Breast epithelium (tissue), 4 donors: Measurements from ENCODE around the gene SERGEF. TPM values are rescaled to one million over a fixed set of nuclear protein-coding genes. Genes with fewer than 3 reads are reported as not detected.

ENCODE experiments used
- DNase-seq, 2 donors: peaks; one replicate each; pipeline ENCODE4 v3.0.0-alpha.2; 2019; ENCODE audit warnings: low spot score in 2 of 2
- H3K27ac ChIP-seq, 2 donors: fragments of 200-600 bp; sonication (generic) in 1 of 2; one replicate each; pipeline ENCODE4 v1.5.1; 2016 to 2019; ENCODE audit warnings: mild to moderate bottlenecking in 1 of 2
- H3K27me3 ChIP-seq, 2 donors: fragments of 200-600 bp; sonication (generic) in 1 of 2; one replicate each; pipeline versions ENCODE4 v1.5.1 to v1.6.0; 2017 to 2019; ENCODE audit warnings: control low read depth in 1 of 2, mild to moderate bottlenecking in 1 of 2
- H3K36me3 ChIP-seq: fragments of 200-600 bp; one replicate; pipeline ENCODE4 v1.5.1; 2019
- H3K4me1 ChIP-seq, 2 donors: fragments of 200-600 bp; sonication (generic); one replicate each; pipeline ENCODE4 v1.5.1; 2016 to 2019; ENCODE audit warnings: control low read depth in 1 of 2
- H3K4me3 ChIP-seq, 3 donors: fragments of 200-600 bp; sonication (generic); 1 replicate in 2 of 3; 2 replicates in 1 of 3; pipeline ENCODE4 v1.5.1; 2016 to 2019; ENCODE audit warnings: mild to moderate bottlenecking in 3 of 3, moderate library complexity in 2 of 3
- H3K9me3 ChIP-seq, 2 donors: fragments of 200-600 bp; sonication (generic) in 1 of 2; one replicate each; pipeline ENCODE4 v1.5.1; 2016 to 2019; ENCODE audit warnings: control low read depth in 1 of 2
- POLR2A ChIP-seq: fragments of 450-650 bp; IDR thresholded peaks from one replicate; pipeline ENCODE4 v1.6.1; 2016; ENCODE audit warnings: antibody characterized with exemption, mild to moderate bottlenecking, moderate library complexity
- POLR2AphosphoS5 ChIP-seq, 3 donors: sonication (generic); formaldehyde crosslinking; IDR thresholded peaks; one replicate each; pipeline ENCODE4 v1.6.1; 2017; ENCODE audit warnings: antibody characterized with exemption in 3 of 3
- intact Hi-C: fragments of 100-400 bp; cut with DNase I; formaldehyde crosslinking; loops from one replicate; pipeline ENCODE4 v1.15.1; 2023; ENCODE audit warnings: low total_unique reads
- total RNA-seq, 3 donors: library from RNA; depleted of rRNA; stranded (reverse); fragments of >200 nt; gene quantifications; one replicate each; pipeline ENCODE4 v1.1.0, GENCODE V29; 2016
- TF ChIP-seq, protein P1 (sequence below), 3 donors: fragments of 450-650 bp; IDR thresholded peaks; one replicate each; pipeline ENCODE4 v1.5.1; 2016 to 2017; ENCODE audit warnings: antibody characterized with exemption in 3 of 3, mild to moderate bottlenecking in 3 of 3, moderate library complexity in 3 of 3

SERGEF gene
- total RNA-seq, 3 donors from 2014 or later, result 31.8 to 47.5 (median 41.9) TPM

- Histone ChIP-seq H3K27me3 (no peaks in the 10 kb centered on the region), H3K36me3 (no peaks in the 10 kb centered on the region), H3K27ac (no peak overlapping the region), H3K4me1 (no peaks in the 10 kb centered on the region), H3K9me3 (peaks cover 0 to 10% of the 10 kb centered on the region in 2 donors), H3K4me3 (no peak overlapping the region)
- intact Hi-C loops, result no loop called here
- no peak for DNase-seq
- TF ChIP-seq, protein P1, sequence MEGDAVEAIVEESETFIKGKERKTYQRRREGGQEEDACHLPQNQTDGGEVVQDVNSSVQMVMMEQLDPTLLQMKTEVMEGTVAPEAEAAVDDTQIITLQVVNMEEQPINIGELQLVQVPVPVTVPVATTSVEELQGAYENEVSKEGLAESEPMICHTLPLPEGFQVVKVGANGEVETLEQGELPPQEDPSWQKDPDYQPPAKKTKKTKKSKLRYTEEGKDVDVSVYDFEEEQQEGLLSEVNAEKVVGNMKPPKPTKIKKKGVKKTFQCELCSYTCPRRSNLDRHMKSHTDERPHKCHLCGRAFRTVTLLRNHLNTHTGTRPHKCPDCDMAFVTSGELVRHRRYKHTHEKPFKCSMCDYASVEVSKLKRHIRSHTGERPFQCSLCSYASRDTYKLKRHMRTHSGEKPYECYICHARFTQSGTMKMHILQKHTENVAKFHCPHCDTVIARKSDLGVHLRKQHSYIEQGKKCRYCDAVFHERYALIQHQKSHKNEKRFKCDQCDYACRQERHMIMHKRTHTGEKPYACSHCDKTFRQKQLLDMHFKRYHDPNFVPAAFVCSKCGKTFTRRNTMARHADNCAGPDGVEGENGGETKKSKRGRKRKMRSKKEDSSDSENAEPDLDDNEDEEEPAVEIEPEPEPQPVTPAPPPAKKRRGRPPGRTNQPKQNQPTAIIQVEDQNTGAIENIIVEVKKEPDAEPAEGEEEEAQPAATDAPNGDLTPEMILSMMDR (IDR thresholded peaks at IDR 0.05), result no peak
- no peak for TF ChIP-seq POLR2AphosphoS5 (IDR thresholded peaks at IDR 0.05)
- TF ChIP-seq POLR2A, result no peak
Measured at GRCh38 chr11:17762309-17762974, 250.4 kb downstream of the SERGEF start.

- H3K9me3 ChIP-seq, result peaks cover 0 to 10% of the 10 kb centered on the region in 2 donors
- intact Hi-C loops, result no loop called here
- DNase-seq, result no peak
- H3K4me3 ChIP-seq, result no peak overlapping the region
- no peaks in the 10 kb centered on the region for H3K36me3 ChIP-seq
- no peak for TF ChIP-seq POLR2AphosphoS5 (IDR thresholded peaks at IDR 0.05)
- TF ChIP-seq, protein P1 (IDR thresholded peaks at IDR 0.05), result peak in 1 of 3 donors; percentile 44
- no peaks in the 10 kb centered on the region for H3K4me1 ChIP-seq
- H3K27me3 ChIP-seq, result no peaks in the 10 kb centered on the region
- H3K27ac ChIP-seq, result no peak overlapping the region
Measured at GRCh38 chr11:17760102-17761029, 252.5 kb downstream of the SERGEF start.

DNA sequence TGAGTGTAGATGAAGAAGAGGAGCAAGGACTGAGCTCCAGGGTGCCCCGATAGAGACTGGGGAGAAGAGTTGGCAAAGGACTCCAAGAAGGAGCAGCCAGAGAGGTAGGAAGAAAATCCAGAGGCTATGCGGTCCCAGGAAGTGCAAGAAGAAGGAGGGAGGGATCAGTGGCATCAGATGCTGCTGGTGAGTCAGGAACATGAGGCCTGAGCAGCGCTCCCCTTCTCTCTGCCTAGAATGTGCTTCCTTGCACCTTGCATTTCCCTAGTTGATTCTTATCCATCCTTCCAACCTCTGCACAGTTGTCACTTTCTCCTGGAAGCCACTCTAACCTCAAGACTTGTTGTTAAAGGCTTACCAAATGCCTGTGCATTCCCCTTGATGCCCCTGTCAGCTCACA lies 257.0 kb downstream of the SERGEF start:
- intact Hi-C loops, result no loop called here

GRCh38 chr11:17753641-17754040 lies 259.2 kb downstream of the SERGEF start:
- Histone ChIP-seq H3K9me3 (peaks cover 0 to 6% of the 10 kb centered on the region in 2 donors), H3K4me1 (no peaks in the 10 kb centered on the region), H3K27me3 (no peaks in the 10 kb centered on the region), H3K4me3 (no peak overlapping the region), H3K27ac (no peak overlapping the region), H3K36me3 (no peaks in the 10 kb centered on the region)
- intact Hi-C loops, result no loop called here
- TF ChIP-seq POLR2A (no peak), POLR2AphosphoS5 (IDR thresholded peaks at IDR 0.05) (no peak)
- TF ChIP-seq, protein P1 (IDR thresholded peaks at IDR 0.05), result no peak
- no peak for DNase-seq

More for the DNA sequence above, 257.0 kb downstream of the SERGEF start:
- Histone ChIP-seq H3K4me3 (no peak overlapping the region), H3K4me1 (no peaks in the 10 kb centered on the region), H3K27me3 (no peaks in the 10 kb centered on the region), H3K27ac (no peak overlapping the region), H3K9me3 (peaks cover 0 to 10% of the 10 kb centered on the region in 2 donors), H3K36me3 (no peaks in the 10 kb centered on the region)
- TF ChIP-seq POLR2A (no peak), POLR2AphosphoS5 (IDR thresholded peaks at IDR 0.05) (no peak)
- TF ChIP-seq, protein P1 (IDR thresholded peaks at IDR 0.05), result no peak
- no peak for DNase-seq

DNA sequence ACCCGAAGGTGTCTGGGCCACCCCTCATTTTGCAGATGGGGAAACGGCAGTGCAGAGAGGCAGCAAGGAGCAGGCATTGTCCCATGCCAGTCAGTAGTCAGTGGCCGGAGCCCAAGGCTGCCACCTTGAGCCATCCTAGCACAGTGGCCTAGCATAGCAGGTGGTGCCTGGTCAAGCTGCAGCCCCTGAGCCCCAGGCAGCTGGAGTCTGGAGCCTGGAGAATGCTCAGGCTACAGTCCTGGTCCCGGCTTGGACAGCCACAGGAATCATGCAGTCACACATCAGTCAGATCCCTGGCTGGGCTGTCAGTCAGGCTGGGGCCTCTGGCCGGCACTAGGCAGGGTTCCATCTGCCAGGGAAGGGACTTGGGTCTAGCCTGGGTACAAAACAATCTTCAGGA lies 259.7 kb downstream of the SERGEF start:
- Histone ChIP-seq H3K27ac (no peak overlapping the region), H3K9me3 (peaks cover 0 to under 1% of the 10 kb centered on the region in 2 donors), H3K36me3 (no peaks in the 10 kb centered on the region), H3K4me3 (no peak overlapping the region), H3K4me1 (no peaks in the 10 kb centered on the region), H3K27me3 (no peaks in the 10 kb centered on the region)
- TF ChIP-seq POLR2A (no peak), POLR2AphosphoS5 (IDR thresholded peaks at IDR 0.05) (no peak)
- TF ChIP-seq, protein P1 (IDR thresholded peaks at IDR 0.05), result no peak
- intact Hi-C loops, result no loop called here
- DNase-seq, result no peak
